Measurements from ENCODE around the gene CDKN1B.
A peak's percentile ranks its signal among the peaks of the same experiment; 100 is the strongest.

CDKN1B gene

GRCh38 chr12:12716793-12717585 is at the start of gene CDKN1B:
TSS of gene CDKN1B (plus strand) at chr12:12717368. CDS start at chr12:12717840, 472 bp downstream.
- DNase-seq (ENCODE audit: low read depth in 2 of 2): peak; percentile 79 to 82

GRCh38 chr12:12668005-12668404 is 49.2 kb upstream of the CDKN1B start:
- no peak for DNase-seq (ENCODE audit: low read depth in 2 of 2)

- no peak for DNase-seq (ENCODE audit: low read depth in 2 of 2)
Observed at GRCh38 chr12:12669020-12669419, 48.1 kb upstream of the CDKN1B start.

GRCh38 chr12:12671850-12672660 is 45.1 kb upstream of the CDKN1B start:
- no peak for DNase-seq (ENCODE audit: low read depth in 2 of 2)

- DNase-seq (ENCODE audit: low read depth in 2 of 2): peak in 1 of 2 donors; percentile 24
Observed at GRCh38 chr12:12673296-12673695, 43.9 kb upstream of the CDKN1B start.

GRCh38 chr12:12676605-12677004 is 40.6 kb upstream of the CDKN1B start:
- no peak for DNase-seq (ENCODE audit: low read depth in 2 of 2)

GRCh38 chr12:12681061-12681765 is 36.0 kb upstream of the CDKN1B start:
- no peak for DNase-seq (ENCODE audit: low read depth in 2 of 2)

- no peak for DNase-seq (ENCODE audit: low read depth in 2 of 2)
Observed at GRCh38 chr12:12682284-12682683, 34.9 kb upstream of the CDKN1B start.

GRCh38 chr12:12683136-12683697 is 34.0 kb upstream of the CDKN1B start:
- DNase-seq (ENCODE audit: low read depth in 2 of 2): no peak

GRCh38 chr12:12683725-12684124 is 33.4 kb upstream of the CDKN1B start:
- DNase-seq (ENCODE audit: low read depth in 2 of 2): no peak

- no peak for DNase-seq (ENCODE audit: low read depth in 2 of 2)
Observed at GRCh38 chr12:12684375-12685106, 32.6 kb upstream of the CDKN1B start.

- DNase-seq (ENCODE audit: low read depth in 2 of 2): no peak
Observed at GRCh38 chr12:12685305-12685704, 31.9 kb upstream of the CDKN1B start.

- no peak for DNase-seq (ENCODE audit: low read depth in 2 of 2)
Observed at GRCh38 chr12:12686472-12686871, 30.7 kb upstream of the CDKN1B start.

GRCh38 chr12:12686925-12687324 is 30.2 kb upstream of the CDKN1B start:
- no peak for DNase-seq (ENCODE audit: low read depth in 2 of 2)

GRCh38 chr12:12689647-12690300 is 27.4 kb upstream of the CDKN1B start:
- no peak for DNase-seq (ENCODE audit: low read depth in 2 of 2)

GRCh38 chr12:12691549-12691948 is 25.6 kb upstream of the CDKN1B start:
- no peak for DNase-seq (ENCODE audit: low read depth in 2 of 2)

- no peak for DNase-seq (ENCODE audit: low read depth in 2 of 2)
Observed at GRCh38 chr12:12693111-12693671, 24.0 kb upstream of the CDKN1B start.

- peak; percentile 85 for DNase-seq (ENCODE audit: low read depth in 2 of 2)
Observed at GRCh38 chr12:12696562-12697383, 20.4 kb upstream of the CDKN1B start.

GRCh38 chr12:12699345-12699744 is 17.8 kb upstream of the CDKN1B start:
- DNase-seq (ENCODE audit: low read depth in 2 of 2): no peak

- no peak for DNase-seq (ENCODE audit: low read depth in 2 of 2)
Observed at GRCh38 chr12:12700254-12700653, 16.9 kb upstream of the CDKN1B start.

Measured in stimulated activated CD8-positive, alpha-beta memory T cell treated with anti-CD3 and anti-CD28 coated beads, Interleukin-2, amount 100 ng/mL, for 48 hours (primary cell).